Measurements from ENCODE around the gene SRRT.

SRRT gene

DNA sequence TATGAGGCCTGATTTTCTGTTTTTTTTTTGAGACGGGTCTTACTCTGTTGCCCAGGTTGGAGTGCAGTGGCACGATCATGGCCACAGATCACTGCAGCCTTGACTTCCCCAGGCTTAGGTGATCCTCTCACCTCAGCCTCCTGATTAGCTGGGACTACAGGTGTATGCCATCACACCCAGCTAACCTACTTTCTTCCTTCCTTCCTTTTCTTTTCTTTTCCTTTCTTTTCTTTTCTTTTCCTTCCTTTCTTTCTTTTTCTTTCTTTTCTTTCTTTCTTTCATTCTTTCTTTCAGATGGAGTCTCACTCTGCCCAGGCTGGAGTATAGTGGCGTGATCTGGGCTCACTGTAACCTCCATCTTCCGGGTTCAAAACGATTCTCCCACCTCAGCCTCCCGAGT lies 3.8 kb downstream of the SRRT start:
- ATAC-seq (replicated peaks; ENCODE audit: extremely low read depth, poor library complexity, severe bottlenecking) (no peak), DNase-seq (ENCODE audit: low spot score in 2 of 2) (no peak)
- H3K4me3 Mint-ChIP-seq = no peak overlapping the region
- peaks cover 71% of the 10 kb centered on the region for H3K4me1 Mint-ChIP-seq
- H3K27ac Mint-ChIP-seq (ENCODE audit: low read depth) = peak overlapping the region; percentile 78
- no peaks in the 10 kb centered on the region for H3K9me3 Mint-ChIP-seq
- peaks cover 73% of the 10 kb centered on the region for H3K36me3 Mint-ChIP-seq (ENCODE audit: insufficient read depth)
- H3K27me3 Mint-ChIP-seq = no peaks in the 10 kb centered on the region

- H3K9me3 Mint-ChIP-seq = no peaks in the 10 kb centered on the region
- ATAC-seq (replicated peaks; ENCODE audit: extremely low read depth, poor library complexity, severe bottlenecking) (no peak), DNase-seq (ENCODE audit: low spot score in 2 of 2) (no peak)
- peaks cover 76% of the 10 kb centered on the region for H3K36me3 Mint-ChIP-seq (ENCODE audit: insufficient read depth)
- H3K4me3 Mint-ChIP-seq = no peak overlapping the region
- H3K27me3 Mint-ChIP-seq = no peaks in the 10 kb centered on the region
- peaks cover 72% of the 10 kb centered on the region for H3K4me1 Mint-ChIP-seq
- peak overlapping the region; percentile 64 for H3K27ac Mint-ChIP-seq (ENCODE audit: low read depth)
Observed at GRCh38 chr7:100879685-100880261, 4.9 kb downstream of the SRRT start.

DNA sequence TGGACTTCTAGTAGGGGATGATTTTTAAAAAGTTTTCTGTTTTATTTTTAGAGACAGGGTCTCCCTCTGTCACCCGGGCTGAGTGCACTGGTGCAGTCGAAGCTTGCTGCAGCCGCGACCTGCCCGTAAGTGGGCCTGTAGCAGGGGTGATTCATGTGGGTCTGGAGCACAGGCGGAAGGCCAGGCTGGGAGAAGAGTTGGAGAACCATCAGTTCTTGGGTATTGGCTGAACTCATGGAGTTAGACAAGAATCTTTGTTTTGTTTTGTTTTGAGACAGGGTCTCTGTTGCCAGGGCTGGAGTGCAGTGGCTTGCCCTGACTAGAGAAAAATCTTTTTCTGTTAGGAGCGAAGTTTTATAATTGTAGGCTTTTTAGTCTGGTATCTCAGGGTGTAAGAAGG lies 5.7 kb downstream of the SRRT start:
- peak overlapping the region; percentile 64 for H3K27ac Mint-ChIP-seq (ENCODE audit: low read depth)
- no peaks in the 10 kb centered on the region for H3K9me3 Mint-ChIP-seq
- H3K4me3 Mint-ChIP-seq = no peak overlapping the region
- no peaks in the 10 kb centered on the region for H3K27me3 Mint-ChIP-seq
- DNase-seq (ENCODE audit: low spot score in 2 of 2) (no peak), ATAC-seq (replicated peaks; ENCODE audit: extremely low read depth, poor library complexity, severe bottlenecking) (no peak)
- peaks cover 78% of the 10 kb centered on the region for H3K36me3 Mint-ChIP-seq (ENCODE audit: insufficient read depth)
- H3K4me1 Mint-ChIP-seq = peaks cover 72% of the 10 kb centered on the region

GRCh38 chr7:100881136-100881535 lies 6.2 kb downstream of the SRRT start:
- Mint-ChIP-seq H3K27ac (ENCODE audit: low read depth) (no peak overlapping the region), H3K36me3 (ENCODE audit: insufficient read depth) (peaks cover 81% of the 10 kb centered on the region), H3K9me3 (no peaks in the 10 kb centered on the region), H3K27me3 (no peaks in the 10 kb centered on the region), H3K4me3 (no peak overlapping the region), H3K4me1 (peaks cover 75% of the 10 kb centered on the region)
- no peak for DNase-seq (ENCODE audit: low spot score in 2 of 2)
- ATAC-seq (replicated peaks; ENCODE audit: extremely low read depth, poor library complexity, severe bottlenecking) = no peak

DNA sequence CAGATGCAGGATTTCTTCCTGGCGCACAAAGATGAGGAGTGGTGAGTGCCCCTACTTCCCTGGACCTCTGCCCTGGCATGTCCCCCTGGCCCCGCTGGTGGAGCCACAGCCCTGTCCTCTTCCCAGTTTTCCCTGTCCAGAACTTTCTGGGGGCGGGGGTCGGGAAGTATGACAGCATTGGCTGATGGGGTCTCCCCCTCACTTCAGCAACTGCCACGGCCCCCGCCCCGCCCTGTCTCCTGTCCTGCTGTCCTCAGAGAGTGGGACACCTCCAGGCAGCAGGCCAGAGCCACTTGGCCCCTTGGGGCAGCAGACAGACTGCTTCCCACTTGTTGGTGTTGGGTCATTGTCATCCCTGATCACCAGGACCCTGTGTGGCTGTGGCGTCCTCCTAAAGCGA lies 7.3 kb downstream of the SRRT start:
- Mint-ChIP-seq H3K4me3 (no peak overlapping the region), H3K27me3 (no peaks in the 10 kb centered on the region), H3K27ac (ENCODE audit: low read depth) (no peak overlapping the region), H3K36me3 (ENCODE audit: insufficient read depth) (peaks cover 82% of the 10 kb centered on the region), H3K9me3 (no peaks in the 10 kb centered on the region), H3K4me1 (peaks cover 78% of the 10 kb centered on the region)
- ATAC-seq (replicated peaks; ENCODE audit: extremely low read depth, poor library complexity, severe bottlenecking) (no peak), DNase-seq (ENCODE audit: low spot score in 2 of 2) (no peak)

GRCh38 chr7:100882785-100883526 lies 8.1 kb downstream of the SRRT start:
- H3K36me3 Mint-ChIP-seq (ENCODE audit: insufficient read depth) = peaks cover 83% of the 10 kb centered on the region
- DNase-seq (ENCODE audit: low spot score in 2 of 2) = no peak
- peaks cover 83% of the 10 kb centered on the region for H3K4me1 Mint-ChIP-seq
- peak overlapping the region; percentile 88 for H3K27ac Mint-ChIP-seq (ENCODE audit: low read depth)
- no peak overlapping the region for H3K4me3 Mint-ChIP-seq
- no peak for ATAC-seq (replicated peaks; ENCODE audit: extremely low read depth, poor library complexity, severe bottlenecking)
- no peaks in the 10 kb centered on the region for H3K9me3 Mint-ChIP-seq
- no peaks in the 10 kb centered on the region for H3K27me3 Mint-ChIP-seq

DNA sequence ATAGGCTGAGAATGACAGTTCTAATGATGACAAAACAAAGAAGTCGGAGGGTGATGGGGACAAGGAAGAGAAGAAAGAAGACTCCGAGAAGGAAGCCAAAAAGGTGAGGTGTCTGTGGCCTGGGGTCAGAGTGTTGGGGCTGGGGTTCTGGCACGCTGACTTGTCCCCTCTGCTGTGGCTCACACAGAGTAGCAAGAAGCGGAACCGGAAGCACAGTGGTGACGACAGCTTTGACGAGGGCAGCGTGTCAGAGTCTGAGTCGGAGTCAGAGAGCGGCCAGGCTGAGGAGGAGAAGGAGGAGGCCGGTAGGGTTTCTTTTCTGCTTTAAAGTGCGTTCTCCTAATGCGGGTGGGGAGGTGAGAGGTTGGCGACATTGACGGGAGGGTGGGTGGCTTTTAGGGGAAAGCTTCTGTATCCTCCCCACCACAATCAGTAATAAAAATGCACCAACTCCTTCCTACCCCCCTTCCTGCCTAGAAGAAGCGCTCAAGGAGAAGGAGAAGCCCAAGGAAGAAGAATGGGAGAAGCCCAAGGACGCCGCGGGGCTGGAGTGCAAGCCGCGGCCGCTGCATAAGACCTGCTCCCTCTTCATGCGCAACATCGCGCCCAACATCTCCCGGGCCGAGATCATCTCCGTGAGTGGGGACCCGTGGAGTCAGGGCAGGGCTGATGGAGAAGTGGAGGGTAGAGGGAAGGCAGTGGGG lies 10.0 kb downstream of the SRRT start:
- peak; percentile 80 for ATAC-seq (replicated peaks; ENCODE audit: extremely low read depth, poor library complexity, severe bottlenecking)
- Mint-ChIP-seq H3K27me3 (no peaks in the 10 kb centered on the region), H3K9me3 (no peaks in the 10 kb centered on the region), H3K4me3 (peak overlapping the region; percentile 77), H3K27ac (ENCODE audit: low read depth) (peak overlapping the region; percentile 88), H3K4me1 (peaks cover 75% of the 10 kb centered on the region), H3K36me3 (ENCODE audit: insufficient read depth) (peaks cover 76% of the 10 kb centered on the region)
- peak; percentile 47 to 84 for DNase-seq (ENCODE audit: low spot score in 2 of 2)

- peaks cover 73% of the 10 kb centered on the region for H3K36me3 Mint-ChIP-seq (ENCODE audit: insufficient read depth)
- H3K4me1 Mint-ChIP-seq = peaks cover 75% of the 10 kb centered on the region
- no peaks in the 10 kb centered on the region for H3K27me3 Mint-ChIP-seq
- ATAC-seq (replicated peaks; ENCODE audit: extremely low read depth, poor library complexity, severe bottlenecking) (no peak), DNase-seq (ENCODE audit: low spot score in 2 of 2) (no peak)
- H3K9me3 Mint-ChIP-seq = no peaks in the 10 kb centered on the region
- peak overlapping the region; percentile 77 for H3K4me3 Mint-ChIP-seq
- peak overlapping the region; percentile 88 for H3K27ac Mint-ChIP-seq (ENCODE audit: low read depth)
Observed at GRCh38 chr7:100885440-100886141, 10.7 kb downstream of the SRRT start.

- peak overlapping the region; percentile 88 for H3K27ac Mint-ChIP-seq (ENCODE audit: low read depth)
- H3K27me3 Mint-ChIP-seq = peaks cover 5% of the 10 kb centered on the region
- ATAC-seq (replicated peaks; ENCODE audit: extremely low read depth, poor library complexity, severe bottlenecking) (no peak), DNase-seq (ENCODE audit: low spot score in 2 of 2) (no peak)
- H3K4me1 Mint-ChIP-seq = peaks cover 70% of the 10 kb centered on the region
- peak overlapping the region; percentile 77 for H3K4me3 Mint-ChIP-seq
- H3K36me3 Mint-ChIP-seq (ENCODE audit: insufficient read depth) = peaks cover 67% of the 10 kb centered on the region
- H3K9me3 Mint-ChIP-seq = no peaks in the 10 kb centered on the region
Observed at GRCh38 chr7:100886142-100886935, 11.4 kb downstream of the SRRT start.

- Mint-ChIP-seq H3K36me3 (ENCODE audit: insufficient read depth) (peaks cover 60% of the 10 kb centered on the region), H3K4me3 (peak overlapping the region; percentile 77), H3K4me1 (peaks cover 68% of the 10 kb centered on the region), H3K9me3 (no peaks in the 10 kb centered on the region), H3K27ac (ENCODE audit: low read depth) (peak overlapping the region; percentile 88), H3K27me3 (peaks cover 12% of the 10 kb centered on the region)
- DNase-seq (ENCODE audit: low spot score in 2 of 2) (no peak), ATAC-seq (replicated peaks; ENCODE audit: extremely low read depth, poor library complexity, severe bottlenecking) (no peak)
Observed at GRCh38 chr7:100886936-100887515, 12.1 kb downstream of the SRRT start.

- Mint-ChIP-seq H3K4me3 (peak overlapping the region; percentile 77), H3K27me3 (peaks cover 19% of the 10 kb centered on the region), H3K9me3 (no peaks in the 10 kb centered on the region), H3K36me3 (ENCODE audit: insufficient read depth) (peaks cover 55% of the 10 kb centered on the region), H3K4me1 (peaks cover 69% of the 10 kb centered on the region), H3K27ac (ENCODE audit: low read depth) (peak overlapping the region; percentile 88)
- peak in 1 of 2 donors; percentile 47 for DNase-seq (ENCODE audit: low spot score in 2 of 2)
- no peak for ATAC-seq (replicated peaks; ENCODE audit: extremely low read depth, poor library complexity, severe bottlenecking)
Observed at GRCh38 chr7:100887516-100888290, 12.8 kb downstream of the SRRT start.
